ENCODE results near the gene TP53RK.

TP53RK gene

DNA sequence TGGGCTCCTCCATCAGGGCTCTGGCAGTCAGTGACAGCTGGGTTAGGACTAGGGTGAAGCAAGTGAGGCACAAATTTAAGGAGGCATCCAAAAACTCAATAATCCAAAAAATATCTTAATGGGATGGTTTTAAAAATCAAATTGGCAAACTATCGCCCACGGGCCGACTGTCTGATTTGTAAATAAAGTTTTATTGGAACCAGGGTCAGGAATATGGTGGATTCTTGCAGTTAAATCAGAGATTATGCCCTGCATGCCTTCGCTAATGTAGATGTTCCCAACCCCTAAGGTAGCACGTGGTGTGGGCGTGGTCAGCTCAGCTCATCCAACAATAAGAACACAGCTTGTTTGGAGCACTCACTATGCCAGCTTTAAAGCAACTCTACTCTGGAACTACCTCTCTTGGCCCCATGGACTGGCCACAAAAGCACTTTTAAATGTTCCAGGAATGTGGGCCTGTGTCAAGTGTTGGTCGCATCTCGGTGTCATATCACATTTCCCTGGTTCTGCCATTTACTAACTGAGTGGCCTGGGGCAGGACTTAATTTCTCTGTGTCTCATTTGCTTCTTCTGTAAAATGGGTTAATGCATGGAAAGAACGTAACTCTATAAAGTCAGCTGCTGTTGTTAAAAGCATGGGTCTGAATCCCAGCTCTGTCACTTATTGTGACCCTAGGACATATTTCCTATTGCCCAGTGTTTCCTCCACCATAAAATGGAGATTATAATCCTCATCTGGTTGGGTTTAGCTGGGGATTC, 7.0 kb downstream of the TP53RK start:
- Histone ChIP-seq H3K4me3 (ENCODE audit: low read length) (0 out of 2 replicates have a peak overlapping the region, but pooled peaks have one; percentile 25), H3K4me2 (ENCODE audit: low read length) (peak overlapping the region; percentile 67), H3K36me3 (replicated peaks; ENCODE audit: low read depth, low read length) (peaks cover 36% of the 10 kb centered on the region), H4K20me1 (ENCODE audit: insufficient read depth, low read length) (peaks cover 52% of the 10 kb centered on the region), H3K27me3 (ENCODE audit: low read depth, low read length) (no peaks in the 10 kb centered on the region), H3K4me1 (ENCODE audit: low read length) (peaks cover 43% of the 10 kb centered on the region), H3K9me3 (ENCODE audit: insufficient read depth, low read length) (no peaks in the 10 kb centered on the region), H2AFZ (ENCODE audit: low read depth, low read length) (no peak overlapping the region), H3K79me2 (ENCODE audit: low read length) (peaks cover 36% of the 10 kb centered on the region), H3K27ac (ENCODE audit: low read length) (peak overlapping the region; percentile 33), H3K9ac (ENCODE audit: low read length) (no peak overlapping the region)
- TF ChIP-seq EZH2phosphoT487 (IDR thresholded peaks at IDR 0.05; ENCODE audit: low read depth): no peak
- TF ChIP-seq, protein P1, sequence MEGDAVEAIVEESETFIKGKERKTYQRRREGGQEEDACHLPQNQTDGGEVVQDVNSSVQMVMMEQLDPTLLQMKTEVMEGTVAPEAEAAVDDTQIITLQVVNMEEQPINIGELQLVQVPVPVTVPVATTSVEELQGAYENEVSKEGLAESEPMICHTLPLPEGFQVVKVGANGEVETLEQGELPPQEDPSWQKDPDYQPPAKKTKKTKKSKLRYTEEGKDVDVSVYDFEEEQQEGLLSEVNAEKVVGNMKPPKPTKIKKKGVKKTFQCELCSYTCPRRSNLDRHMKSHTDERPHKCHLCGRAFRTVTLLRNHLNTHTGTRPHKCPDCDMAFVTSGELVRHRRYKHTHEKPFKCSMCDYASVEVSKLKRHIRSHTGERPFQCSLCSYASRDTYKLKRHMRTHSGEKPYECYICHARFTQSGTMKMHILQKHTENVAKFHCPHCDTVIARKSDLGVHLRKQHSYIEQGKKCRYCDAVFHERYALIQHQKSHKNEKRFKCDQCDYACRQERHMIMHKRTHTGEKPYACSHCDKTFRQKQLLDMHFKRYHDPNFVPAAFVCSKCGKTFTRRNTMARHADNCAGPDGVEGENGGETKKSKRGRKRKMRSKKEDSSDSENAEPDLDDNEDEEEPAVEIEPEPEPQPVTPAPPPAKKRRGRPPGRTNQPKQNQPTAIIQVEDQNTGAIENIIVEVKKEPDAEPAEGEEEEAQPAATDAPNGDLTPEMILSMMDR (IDR thresholded peaks at IDR 0.05; ENCODE audit: low read depth, low read length): no peak

DNA sequence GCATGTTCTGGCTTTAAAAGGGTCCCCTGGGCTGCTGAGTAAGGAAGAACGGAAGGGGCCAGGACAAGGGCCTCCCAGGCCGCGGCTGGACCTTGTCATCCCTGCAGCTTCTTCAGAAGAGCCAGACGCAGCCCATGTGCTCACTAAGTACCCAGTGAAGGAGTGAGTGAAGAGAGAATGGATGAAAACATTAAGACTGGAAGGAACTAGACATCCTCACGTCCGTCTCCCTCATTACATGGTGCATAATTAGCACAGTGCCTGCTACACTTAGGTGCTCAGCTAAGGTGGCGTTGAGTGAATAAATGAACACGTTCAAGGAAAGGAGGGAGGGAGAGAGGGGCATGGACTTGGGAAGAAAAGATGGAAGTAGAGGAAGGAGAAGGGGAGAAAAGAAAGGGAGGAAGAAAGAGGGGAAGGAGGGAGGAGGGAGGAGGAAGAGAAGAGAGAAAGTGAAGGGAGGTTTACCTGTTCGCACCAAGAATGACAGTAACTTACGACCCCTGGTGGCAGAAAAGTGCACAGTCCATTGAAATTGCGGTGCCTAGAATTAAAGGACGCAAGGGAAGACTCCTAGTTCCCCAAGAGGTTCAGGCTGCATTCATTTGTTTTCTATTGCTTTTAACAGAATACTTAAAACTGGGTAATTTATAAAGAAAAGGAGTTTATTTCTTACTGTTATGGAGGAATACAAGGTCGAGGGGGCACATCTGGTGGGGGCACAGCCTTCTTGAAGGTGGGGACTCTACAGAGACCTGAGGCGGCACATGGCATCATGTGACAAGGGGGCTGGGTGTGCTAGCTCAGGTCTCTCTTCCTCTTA, 8.0 kb downstream of the TP53RK start:
- TF ChIP-seq, protein P1 (IDR thresholded peaks at IDR 0.05; ENCODE audit: low read depth, low read length): peak; percentile 99
- TF ChIP-seq EZH2phosphoT487 (IDR thresholded peaks at IDR 0.05; ENCODE audit: low read depth): no peak
- no peaks in the 10 kb centered on the region for H3K9me3 ChIP-seq (ENCODE audit: insufficient read depth, low read length)
- peaks cover 43% of the 10 kb centered on the region for H3K4me1 ChIP-seq (ENCODE audit: low read length)
- H3K9ac ChIP-seq (ENCODE audit: low read length): no peak overlapping the region
- peak overlapping the region; percentile 25 for H3K4me3 ChIP-seq (ENCODE audit: low read length)
- peaks cover 45% of the 10 kb centered on the region for H4K20me1 ChIP-seq (ENCODE audit: insufficient read depth, low read length)
- H3K27ac ChIP-seq (ENCODE audit: low read length): peak overlapping the region; percentile 17; the same call in 1 of the 2 replicates
- peaks cover 26% of the 10 kb centered on the region for H3K79me2 ChIP-seq (ENCODE audit: low read length)
- H2AFZ ChIP-seq (ENCODE audit: low read depth, low read length): no peak overlapping the region
- no peaks in the 10 kb centered on the region for H3K27me3 ChIP-seq (ENCODE audit: low read depth, low read length)
- peaks cover 26% of the 10 kb centered on the region for H3K36me3 ChIP-seq (replicated peaks; ENCODE audit: low read depth, low read length)
- peak overlapping the region; percentile 48 for H3K4me2 ChIP-seq (ENCODE audit: low read length)

- Histone ChIP-seq H3K4me3 (ENCODE audit: low read length) (no peak overlapping the region), H2AFZ (ENCODE audit: low read depth, low read length) (no peak overlapping the region), H3K4me1 (ENCODE audit: low read length) (peaks cover 43% of the 10 kb centered on the region), H3K27me3 (ENCODE audit: low read depth, low read length) (no peaks in the 10 kb centered on the region), H3K79me2 (ENCODE audit: low read length) (peaks cover 20% of the 10 kb centered on the region), H3K9me3 (ENCODE audit: insufficient read depth, low read length) (no peaks in the 10 kb centered on the region), H3K9ac (ENCODE audit: low read length) (no peak overlapping the region), H3K4me2 (ENCODE audit: low read length) (no peak overlapping the region), H4K20me1 (ENCODE audit: insufficient read depth, low read length) (peaks cover 45% of the 10 kb centered on the region), H3K36me3 (replicated peaks; ENCODE audit: low read depth, low read length) (peaks cover 20% of the 10 kb centered on the region), H3K27ac (ENCODE audit: low read length) (no peak overlapping the region)
- TF ChIP-seq, protein P1 (IDR thresholded peaks at IDR 0.05; ENCODE audit: low read depth, low read length): no peak
- TF ChIP-seq EZH2phosphoT487 (IDR thresholded peaks at IDR 0.05; ENCODE audit: low read depth): no peak
These were observed 8.6 kb downstream of the TP53RK start for GRCh38 chr20:46680684-46681031.

GRCh38 chr20:46678516-46678915, 10.7 kb downstream of the TP53RK start:
- no peaks in the 10 kb centered on the region for H3K27me3 ChIP-seq (ENCODE audit: low read depth, low read length)
- H3K36me3 ChIP-seq (replicated peaks; ENCODE audit: low read depth, low read length): peaks cover 4% of the 10 kb centered on the region

More at GRCh38 chr20:46678516-46678915, 10.7 kb downstream of the TP53RK start:
- Histone ChIP-seq H3K27ac (ENCODE audit: low read length) (no peak overlapping the region), H3K9ac (ENCODE audit: low read length) (no peak overlapping the region), H3K79me2 (ENCODE audit: low read length) (0 out of 2 replicates have a peak, but pooled peaks cover 2% of the 10 kb centered on the region), H4K20me1 (ENCODE audit: insufficient read depth, low read length) (peaks cover 29% of the 10 kb centered on the region), H3K4me3 (ENCODE audit: low read length) (no peak overlapping the region), H2AFZ (ENCODE audit: low read depth, low read length) (no peak overlapping the region), H3K4me1 (ENCODE audit: low read length) (peaks cover 25% of the 10 kb centered on the region), H3K9me3 (ENCODE audit: insufficient read depth, low read length) (no peaks in the 10 kb centered on the region), H3K4me2 (ENCODE audit: low read length) (no peak overlapping the region)
- TF ChIP-seq, protein P1 (IDR thresholded peaks at IDR 0.05; ENCODE audit: low read depth, low read length): no peak
- no peak for TF ChIP-seq EZH2phosphoT487 (IDR thresholded peaks at IDR 0.05; ENCODE audit: low read depth)
